Upper lobe of left lung (tissue), 6 donors: Measurements from ENCODE around the gene CKAP2L. TPM values are rescaled to one million over a fixed set of nuclear protein-coding genes. Genes with fewer than 3 reads are reported as not detected.
A peak's percentile ranks its signal among the peaks of the same experiment; 100 is the strongest.

Source experiments
- ATAC-seq, 2 donors: fragments of 200-7000 bp; cut with Tn5 transposase; one replicate each; pipeline ENCODE4 v1.9.1; 2022; ENCODE audit warnings: mild to moderate bottlenecking in 2 of 2, moderate library complexity in 2 of 2; ENCODE audit not compliant: low FRiP score in 2 of 2
- DNase-seq, 2 donors: peaks; one replicate each; pipeline ENCODE4 v3.0.0-alpha.2; 2019 to 2020
- H3K27ac ChIP-seq, 4 donors: fragments of 200-600 bp; sonication (generic); one replicate each; pipeline ENCODE4 v1.5.1; 2016 to 2019
- H3K27me3 ChIP-seq, 4 donors: fragments of 200-600 bp; sonication (generic); one replicate each; pipeline ENCODE4 v1.5.1; 2017 to 2019
- H3K36me3 ChIP-seq, 4 donors: fragments of 200-600 bp; sonication (generic); one replicate each; pipeline ENCODE4 v1.5.1; 2016 to 2019
- H3K4me1 ChIP-seq, 4 donors: fragments of 200-600 bp; sonication (generic); one replicate each; pipeline ENCODE4 v1.5.1; 2018 to 2019
- H3K4me3 ChIP-seq, 4 donors: fragments of 200-600 bp; sonication (generic); one replicate each; pipeline ENCODE4 v1.5.1; 2017 to 2019; ENCODE audit warnings: mild to moderate bottlenecking in 2 of 4, moderate library complexity in 1 of 4
- H3K9me3 ChIP-seq, 4 donors: fragments of 200-600 bp; sonication (generic); one replicate each; pipeline ENCODE4 v1.5.1; 2018 to 2019
- EP300 ChIP-seq, 4 donors: sonication (generic); formaldehyde crosslinking; IDR thresholded peaks; one replicate each; pipeline ENCODE4 v1.5.1; 2017; ENCODE audit warnings: antibody characterized with exemption in 4 of 4, control low read depth in 2 of 4
- POLR2A ChIP-seq, 4 donors: fragments of 450-650 bp; IDR thresholded peaks; one replicate each; pipeline ENCODE4 v1.5.1; 2016 to 2017; ENCODE audit warnings: antibody characterized with exemption in 4 of 4, mild to moderate bottlenecking in 2 of 4
- POLR2AphosphoS5 ChIP-seq, 2 donors: sonication (generic); formaldehyde crosslinking; IDR thresholded peaks; one replicate each; pipeline ENCODE4 v1.5.1; 2017; ENCODE audit warnings: antibody characterized with exemption in 2 of 2
- WGBS, 2 donors: methylation state at CpG; one replicate each; pipeline ENCODE4 v1.1.5; 2017 to 2018; 5-methylcytosine and 5-hydroxymethylcytosine counted together
- total RNA-seq, 6 donors: library from RNA; depleted of rRNA in 4 of 6; stranded (reverse); fragments of >200 nt in 4 of 6; gene quantifications; one replicate each; pipeline versions ENCODE4 v1.1.0 to v1.2.1, GENCODE V29; 2016 to 2021
- TF ChIP-seq, protein P1 (sequence below), 6 experiments: fragments of 450-650 bp in 4 of 6; fragments of 200-600 bp in 2 of 6; sonication (generic) in 2 of 6; IDR thresholded peaks; one replicate each; pipeline ENCODE4 v1.5.1; 2016 to 2019; ENCODE audit warnings: antibody characterized with exemption in 6 of 6
- donor health status: DM: no; HTN: no; CAD: no; lungs with moderate emphysema.
- donor health status: DM: no; HTN: yes; CAD: no; lungs with severe emphysema.

Gene CKAP2L
- total RNA-seq, 6 donors from 2014 or later = 0.49 to 2.3 (median 1.7) TPM

DNA sequence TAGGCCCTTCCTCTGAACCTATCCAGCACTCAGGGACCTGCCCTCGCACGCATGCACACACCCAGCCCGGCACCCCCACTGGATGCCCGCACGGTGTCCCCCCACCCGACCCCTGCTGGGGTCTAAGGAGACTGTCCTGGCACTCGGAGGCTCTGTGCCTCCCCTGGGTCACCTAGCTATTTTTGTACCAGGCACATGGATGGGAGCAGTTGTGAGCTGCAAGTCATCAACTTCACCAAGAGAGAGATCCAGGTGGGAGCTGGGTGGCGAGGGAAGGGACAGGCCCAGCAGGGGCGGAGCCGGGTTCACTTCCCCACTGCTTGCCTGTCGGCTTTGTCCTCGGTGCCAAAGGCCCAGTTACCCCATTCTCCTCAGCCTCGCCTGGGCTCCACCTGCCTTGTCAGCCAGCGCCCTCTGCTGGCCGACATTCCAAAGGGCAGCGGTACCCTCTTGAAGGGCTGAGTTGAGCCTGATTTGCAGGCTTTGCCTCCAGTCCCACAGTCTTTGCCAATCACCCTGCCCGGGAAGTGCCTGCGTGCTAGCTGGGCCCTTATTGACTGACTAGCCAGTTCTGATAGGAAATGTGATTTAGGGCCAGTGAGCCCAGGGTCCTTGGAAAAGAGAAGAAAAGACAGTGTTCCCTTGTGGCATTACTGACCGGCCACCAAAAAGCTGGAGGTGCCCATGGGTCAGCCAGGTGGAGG, 37.8 kb downstream of the CKAP2L start:
- peaks cover 7 to 20% (median 14%) of the 10 kb centered on the region in 4 donors for H3K4me1 ChIP-seq
- 34 to 100% methylated on average over 1 to 19 of the region's 19 CpGs for WGBS, 2 donors
- no peaks in the 10 kb centered on the region for H3K9me3 ChIP-seq
- no peaks in the 10 kb centered on the region for H3K27me3 ChIP-seq
- H3K4me3 ChIP-seq = no peak overlapping the region
- H3K27ac ChIP-seq = no peak overlapping the region
- TF ChIP-seq POLR2A (IDR thresholded peaks at IDR 0.05) = no peak
- TF ChIP-seq, protein P1, sequence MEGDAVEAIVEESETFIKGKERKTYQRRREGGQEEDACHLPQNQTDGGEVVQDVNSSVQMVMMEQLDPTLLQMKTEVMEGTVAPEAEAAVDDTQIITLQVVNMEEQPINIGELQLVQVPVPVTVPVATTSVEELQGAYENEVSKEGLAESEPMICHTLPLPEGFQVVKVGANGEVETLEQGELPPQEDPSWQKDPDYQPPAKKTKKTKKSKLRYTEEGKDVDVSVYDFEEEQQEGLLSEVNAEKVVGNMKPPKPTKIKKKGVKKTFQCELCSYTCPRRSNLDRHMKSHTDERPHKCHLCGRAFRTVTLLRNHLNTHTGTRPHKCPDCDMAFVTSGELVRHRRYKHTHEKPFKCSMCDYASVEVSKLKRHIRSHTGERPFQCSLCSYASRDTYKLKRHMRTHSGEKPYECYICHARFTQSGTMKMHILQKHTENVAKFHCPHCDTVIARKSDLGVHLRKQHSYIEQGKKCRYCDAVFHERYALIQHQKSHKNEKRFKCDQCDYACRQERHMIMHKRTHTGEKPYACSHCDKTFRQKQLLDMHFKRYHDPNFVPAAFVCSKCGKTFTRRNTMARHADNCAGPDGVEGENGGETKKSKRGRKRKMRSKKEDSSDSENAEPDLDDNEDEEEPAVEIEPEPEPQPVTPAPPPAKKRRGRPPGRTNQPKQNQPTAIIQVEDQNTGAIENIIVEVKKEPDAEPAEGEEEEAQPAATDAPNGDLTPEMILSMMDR (IDR thresholded peaks at IDR 0.05) = peak; percentile 90 to 99 (median 97)
- ATAC-seq (peak; percentile 92 to 94), DNase-seq (peak; percentile 91 to 96)
- no peaks in the 10 kb centered on the region for H3K36me3 ChIP-seq

DNA sequence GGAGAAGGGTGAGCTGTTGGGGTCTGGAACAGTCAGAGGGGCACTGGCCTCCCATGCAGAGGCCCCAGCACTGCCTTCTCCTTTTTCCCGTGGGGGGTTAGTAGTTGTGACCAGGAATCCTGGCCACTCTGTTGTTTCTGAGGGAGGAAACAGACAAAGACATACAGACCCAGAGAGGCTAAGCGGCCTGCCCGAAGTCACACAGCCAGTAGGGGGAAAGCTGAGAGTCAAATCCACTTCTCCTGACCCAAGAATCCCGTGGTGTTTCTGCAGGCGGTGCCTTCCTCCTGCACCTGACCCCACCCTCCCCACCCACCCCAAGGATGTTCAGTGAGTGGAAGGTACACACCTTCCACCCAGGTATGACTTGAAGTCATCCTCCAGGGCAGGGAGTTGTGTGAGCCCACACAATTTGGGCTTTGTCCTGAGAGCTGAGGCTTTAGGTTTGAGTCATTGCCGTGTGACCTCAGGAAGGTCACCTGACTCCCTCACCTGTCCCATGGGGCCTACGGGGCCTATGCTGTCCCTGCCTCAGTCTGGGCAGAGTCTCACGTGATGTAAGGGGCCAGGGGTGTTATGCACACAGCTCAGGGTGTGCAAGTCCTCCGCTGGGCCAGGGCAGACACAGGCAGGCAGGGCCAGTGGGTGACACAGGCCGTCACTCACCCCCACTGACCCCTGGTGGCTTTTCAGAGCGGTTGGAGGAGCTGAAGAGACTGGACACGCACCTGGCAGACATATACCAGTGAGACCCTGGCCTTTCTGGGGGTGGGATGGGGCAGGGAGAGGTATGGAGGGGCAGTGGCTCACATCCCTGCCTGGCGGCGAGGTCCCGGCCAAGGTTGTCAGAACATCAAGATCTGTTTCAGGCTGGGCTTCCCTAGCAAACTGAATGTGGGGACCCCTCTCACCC, 38.6 kb downstream of the CKAP2L start:
- peak in 1 of 2 donors; percentile 72 for DNase-seq
- no peak overlapping the region for H3K27ac ChIP-seq
- no peak overlapping the region for H3K4me3 ChIP-seq
- no peak for ATAC-seq
- H3K36me3 ChIP-seq = no peaks in the 10 kb centered on the region
- peaks cover 7 to 20% (median 14%) of the 10 kb centered on the region in 4 donors for H3K4me1 ChIP-seq
- WGBS, 2 donors = 89 to 92% methylated on average over 9 to 15 of the region's 15 CpGs
- no peaks in the 10 kb centered on the region for H3K9me3 ChIP-seq
- no peak for TF ChIP-seq EP300 (IDR thresholded peaks at IDR 0.05)
- TF ChIP-seq, protein P1 (IDR thresholded peaks at IDR 0.05) = no peak
- TF ChIP-seq POLR2AphosphoS5 (IDR thresholded peaks at IDR 0.05) = no peak
- no peak for TF ChIP-seq POLR2A (IDR thresholded peaks at IDR 0.05)
- no peaks in the 10 kb centered on the region for H3K27me3 ChIP-seq

DNA sequence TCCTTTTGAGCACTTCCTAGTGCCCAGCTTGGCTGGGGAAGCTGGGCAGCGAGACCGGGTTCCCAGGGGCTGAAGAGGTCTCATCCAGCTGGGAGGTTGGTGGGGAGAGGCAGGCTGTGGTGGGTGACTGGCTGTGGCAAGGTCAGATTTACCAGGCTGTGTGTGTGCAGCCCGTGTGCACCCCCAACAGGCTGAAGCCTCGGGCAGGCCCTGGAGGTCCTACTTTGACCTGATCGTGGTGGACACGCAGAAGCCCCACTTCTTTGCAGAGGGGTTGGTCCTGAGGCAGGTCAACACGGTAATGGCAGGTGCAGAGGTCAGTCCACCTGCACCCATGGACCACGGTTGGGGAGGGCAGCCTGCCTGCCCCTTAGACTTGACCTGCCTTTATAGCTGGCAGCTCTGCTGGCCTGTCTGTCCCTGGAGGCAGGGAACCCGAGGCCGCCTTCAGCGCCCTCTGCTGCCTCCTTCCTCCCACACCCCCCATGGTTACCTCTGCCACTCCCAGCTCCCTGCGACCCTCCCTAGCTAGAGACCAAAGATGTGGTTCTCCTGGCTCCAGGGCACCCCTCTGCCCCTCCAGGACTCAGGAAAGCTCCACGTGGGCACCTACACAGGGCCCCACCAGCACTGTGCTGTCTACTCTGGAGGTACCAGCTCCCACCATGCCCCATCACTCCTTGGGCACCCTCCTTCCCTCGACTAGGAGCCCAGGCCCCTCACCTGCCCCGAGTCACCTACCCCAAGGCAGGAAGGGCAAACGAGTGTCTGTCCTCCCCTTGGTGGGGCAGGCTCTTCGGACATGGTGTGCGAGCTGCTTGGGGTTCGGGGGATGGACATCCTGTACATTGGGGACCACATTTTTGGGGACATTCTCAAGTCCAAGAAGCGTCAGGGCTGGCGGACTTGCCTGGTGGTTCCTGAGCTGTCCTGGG, 39.6 kb downstream of the CKAP2L start:
- no peak overlapping the region for H3K27ac ChIP-seq
- DNase-seq = peak in 1 of 2 donors; percentile 58
- H3K9me3 ChIP-seq = no peaks in the 10 kb centered on the region
- TF ChIP-seq POLR2AphosphoS5 (IDR thresholded peaks at IDR 0.05) (no peak), POLR2A (IDR thresholded peaks at IDR 0.05) (no peak), EP300 (IDR thresholded peaks at IDR 0.05) (no peak)
- TF ChIP-seq, protein P1 (IDR thresholded peaks at IDR 0.05) = peak in 1 of 6 experiments; percentile 13
- H3K27me3 ChIP-seq = no peaks in the 10 kb centered on the region
- H3K4me1 ChIP-seq = peaks cover 7 to 20% (median 14%) of the 10 kb centered on the region in 4 donors
- no peak for ATAC-seq
- 85 to 90% methylated on average over 12 to 16 of the region's 21 CpGs for WGBS, 2 donors
- no peak overlapping the region for H3K4me3 ChIP-seq
- no peaks in the 10 kb centered on the region for H3K36me3 ChIP-seq

DNA sequence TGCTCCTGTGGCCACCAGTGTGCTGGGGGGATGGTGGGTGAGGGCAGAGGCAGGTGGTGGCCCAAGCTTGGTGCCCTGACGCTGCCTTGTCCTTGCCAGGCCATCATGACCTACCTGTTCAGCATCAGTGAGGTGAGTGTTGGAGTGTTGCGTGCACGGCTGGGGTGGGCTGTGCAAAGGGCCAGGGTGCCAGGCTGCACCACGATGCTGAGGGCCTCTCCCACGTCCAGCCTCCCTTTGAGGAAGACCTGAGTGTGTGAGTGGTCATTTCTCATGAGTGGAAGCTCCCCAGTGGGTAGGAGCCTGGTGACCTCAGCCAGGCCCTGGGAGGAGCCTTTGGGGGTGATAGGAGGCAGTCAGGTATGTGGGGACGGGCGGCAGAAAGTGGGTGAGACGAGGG, 40.4 kb downstream of the CKAP2L start:
- H3K4me3 ChIP-seq = no peak overlapping the region
- peaks cover 7 to 15% (median 11%) of the 10 kb centered on the region in 4 donors for H3K4me1 ChIP-seq
- H3K27me3 ChIP-seq = no peaks in the 10 kb centered on the region
- no peaks in the 10 kb centered on the region for H3K9me3 ChIP-seq
- no peaks in the 10 kb centered on the region for H3K36me3 ChIP-seq
- DNase-seq (peak in 1 of 2 donors; percentile 56), ATAC-seq (no peak)
- WGBS, 2 donors = 91 to 98% methylated on average over 8 of the region's 8 CpGs
- no peak overlapping the region for H3K27ac ChIP-seq
- TF ChIP-seq EP300 (IDR thresholded peaks at IDR 0.05) (no peak), POLR2A (IDR thresholded peaks at IDR 0.05) (no peak), POLR2AphosphoS5 (IDR thresholded peaks at IDR 0.05) (no peak)
- TF ChIP-seq, protein P1 (IDR thresholded peaks at IDR 0.05) = no peak
